ENCODE measurements around the gene PRAC2.

PRAC2 gene

DNA sequence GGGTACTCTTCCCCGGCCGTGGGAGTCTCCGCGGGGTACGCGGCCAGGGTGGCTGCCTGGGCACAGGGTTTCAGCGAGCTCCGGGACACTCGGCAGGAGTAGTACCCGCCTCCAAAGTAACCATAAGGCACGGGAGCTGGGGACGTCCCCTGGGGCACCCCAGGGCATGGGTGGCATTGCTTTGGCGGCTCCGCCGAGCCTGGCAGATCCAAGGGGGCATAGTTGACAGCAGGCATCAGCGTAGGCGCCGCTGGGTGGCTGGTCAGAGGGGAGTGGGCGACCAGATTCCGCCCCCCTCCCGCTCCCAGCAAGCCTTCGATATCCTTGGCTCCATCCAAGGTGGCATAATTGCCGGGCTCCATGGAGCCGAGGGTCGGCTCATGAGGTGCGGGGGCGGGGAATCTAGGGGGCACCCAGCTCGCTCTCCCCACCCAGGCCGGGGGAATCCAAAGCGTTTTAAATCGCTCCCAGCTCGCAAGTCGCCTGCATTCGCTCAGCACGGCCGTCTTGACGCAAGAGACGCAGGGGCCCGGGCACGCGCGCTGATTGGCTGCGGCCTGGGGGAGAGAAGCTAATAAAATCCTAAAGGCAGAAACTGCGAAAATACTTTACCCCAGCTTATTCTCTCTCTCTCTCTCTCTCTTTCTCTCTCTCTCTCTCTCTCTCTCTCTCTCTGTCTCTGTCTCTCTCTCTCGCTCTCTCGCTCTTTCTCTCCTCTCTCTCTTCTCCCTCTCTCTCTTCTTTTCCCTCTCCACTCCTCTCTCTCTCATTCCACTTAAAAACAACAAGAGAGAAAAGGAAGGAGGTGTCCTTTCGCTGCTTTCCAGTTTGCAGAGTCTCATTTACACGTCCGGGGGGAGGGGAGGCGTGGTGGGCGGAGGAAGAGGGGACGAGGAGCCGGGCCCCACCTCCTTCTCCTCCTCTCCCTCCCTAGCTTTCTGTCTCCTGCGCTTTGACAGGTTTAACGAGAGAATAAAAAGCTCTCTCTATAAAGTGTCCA is 5.5 kb downstream of the PRAC2 start, which contains the start of gene HOXB13:
Gene HOXB13, minus strand, starts transcription at position 519 of the 1,000 bp plus-strand sequence. Its CDS starts 157 bp downstream, at position 362.
- Histone ChIP-seq H3K27ac (ENCODE audit: low read length) (no peak within 1 kb of the TSS), H3K9me3 (ENCODE audit: control insufficient read depth in 2 of 2, low read length in 2 of 2) (no peaks in the 10 kb centered on the region), H3K9ac (ENCODE audit: low read length in 2 of 2) (no peak within 1 kb of the TSS), H3K36me3 (ENCODE audit: control insufficient read depth in 2 of 2, insufficient read depth in 2 of 2, low read length in 2 of 2) (no peaks in the 10 kb centered on the region), H3K4me1 (ENCODE audit: control insufficient read depth, insufficient read depth, low read length) (peaks cover 25% of the 10 kb centered on the region), H3K4me3 (ENCODE audit: low read length in 2 of 2) (peak within 1 kb of the TSS in 1 of 2 donors; percentile 54), H3K27me3 (ENCODE audit: control insufficient read depth in 1 of 2, insufficient read depth in 2 of 2, low read length in 2 of 2) (peaks cover 87 to 97% of the 10 kb centered on the region in 2 donors)

GRCh38 chr17:48729335-48730239 is 6.6 kb downstream of the PRAC2 start:
- Histone ChIP-seq H3K27ac (ENCODE audit: low read length) (no peak overlapping the region), H3K4me3 (ENCODE audit: low read length in 2 of 2) (no peak overlapping the region)

GRCh38 chr17:48730240-48730550 is 7.2 kb downstream of the PRAC2 start:
- Histone ChIP-seq H3K9ac (ENCODE audit: low read length in 2 of 2) (no peak overlapping the region), H3K9me3 (ENCODE audit: control insufficient read depth in 2 of 2, low read length in 2 of 2) (no peaks in the 10 kb centered on the region), H3K27ac (ENCODE audit: low read length) (no peak overlapping the region), H3K4me1 (ENCODE audit: control insufficient read depth, insufficient read depth, low read length) (peaks cover 11% of the 10 kb centered on the region), H3K4me3 (ENCODE audit: low read length in 2 of 2) (no peak overlapping the region), H3K36me3 (ENCODE audit: control insufficient read depth in 2 of 2, insufficient read depth in 2 of 2, low read length in 2 of 2) (no peaks in the 10 kb centered on the region), H3K27me3 (ENCODE audit: control insufficient read depth in 1 of 2, insufficient read depth in 2 of 2, low read length in 2 of 2) (peaks cover 87 to 95% of the 10 kb centered on the region in 2 donors)

More at GRCh38 chr17:48729335-48730239, 6.6 kb downstream of the PRAC2 start:
- H3K9ac ChIP-seq (ENCODE audit: low read length in 2 of 2): no peak overlapping the region
- H3K9me3 ChIP-seq (ENCODE audit: control insufficient read depth in 2 of 2, low read length in 2 of 2): no peaks in the 10 kb centered on the region
- H3K36me3 ChIP-seq (ENCODE audit: control insufficient read depth in 2 of 2, insufficient read depth in 2 of 2, low read length in 2 of 2): no peaks in the 10 kb centered on the region
- peaks cover 87 to 97% of the 10 kb centered on the region in 2 donors for H3K27me3 ChIP-seq (ENCODE audit: control insufficient read depth in 1 of 2, insufficient read depth in 2 of 2, low read length in 2 of 2)
- H3K4me1 ChIP-seq (ENCODE audit: control insufficient read depth, insufficient read depth, low read length): peaks cover 17% of the 10 kb centered on the region

DNA sequence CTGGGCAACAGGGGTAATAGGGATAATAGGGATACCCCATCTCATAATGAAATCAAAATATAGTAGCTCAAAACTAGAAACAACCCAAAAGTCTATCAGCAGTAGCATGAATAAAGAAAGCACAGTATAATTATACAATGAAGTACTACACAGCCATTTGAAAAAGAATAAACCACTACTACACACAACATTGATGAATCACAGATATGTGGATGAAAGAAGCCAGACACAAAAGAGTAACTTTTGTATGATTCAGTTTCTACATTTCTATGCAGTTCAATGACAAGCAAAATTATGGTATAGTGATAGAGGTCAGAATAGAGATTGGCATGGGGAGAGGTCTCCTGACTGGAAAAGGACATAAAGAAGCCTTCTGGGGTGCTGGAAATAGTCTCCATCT is 8.4 kb downstream of the PRAC2 start:
- Histone ChIP-seq H3K9ac (ENCODE audit: low read length in 2 of 2) (no peak overlapping the region), H3K9me3 (ENCODE audit: control insufficient read depth in 2 of 2, low read length in 2 of 2) (no peaks in the 10 kb centered on the region), H3K27me3 (ENCODE audit: control insufficient read depth in 1 of 2, insufficient read depth in 2 of 2, low read length in 2 of 2) (peaks cover 87 to 90% of the 10 kb centered on the region in 2 donors), H3K36me3 (ENCODE audit: control insufficient read depth in 2 of 2, insufficient read depth in 2 of 2, low read length in 2 of 2) (no peaks in the 10 kb centered on the region), H3K27ac (ENCODE audit: low read length) (no peak overlapping the region), H3K4me3 (ENCODE audit: low read length in 2 of 2) (no peak overlapping the region), H3K4me1 (ENCODE audit: control insufficient read depth, insufficient read depth, low read length) (peaks cover 11% of the 10 kb centered on the region)

DNA sequence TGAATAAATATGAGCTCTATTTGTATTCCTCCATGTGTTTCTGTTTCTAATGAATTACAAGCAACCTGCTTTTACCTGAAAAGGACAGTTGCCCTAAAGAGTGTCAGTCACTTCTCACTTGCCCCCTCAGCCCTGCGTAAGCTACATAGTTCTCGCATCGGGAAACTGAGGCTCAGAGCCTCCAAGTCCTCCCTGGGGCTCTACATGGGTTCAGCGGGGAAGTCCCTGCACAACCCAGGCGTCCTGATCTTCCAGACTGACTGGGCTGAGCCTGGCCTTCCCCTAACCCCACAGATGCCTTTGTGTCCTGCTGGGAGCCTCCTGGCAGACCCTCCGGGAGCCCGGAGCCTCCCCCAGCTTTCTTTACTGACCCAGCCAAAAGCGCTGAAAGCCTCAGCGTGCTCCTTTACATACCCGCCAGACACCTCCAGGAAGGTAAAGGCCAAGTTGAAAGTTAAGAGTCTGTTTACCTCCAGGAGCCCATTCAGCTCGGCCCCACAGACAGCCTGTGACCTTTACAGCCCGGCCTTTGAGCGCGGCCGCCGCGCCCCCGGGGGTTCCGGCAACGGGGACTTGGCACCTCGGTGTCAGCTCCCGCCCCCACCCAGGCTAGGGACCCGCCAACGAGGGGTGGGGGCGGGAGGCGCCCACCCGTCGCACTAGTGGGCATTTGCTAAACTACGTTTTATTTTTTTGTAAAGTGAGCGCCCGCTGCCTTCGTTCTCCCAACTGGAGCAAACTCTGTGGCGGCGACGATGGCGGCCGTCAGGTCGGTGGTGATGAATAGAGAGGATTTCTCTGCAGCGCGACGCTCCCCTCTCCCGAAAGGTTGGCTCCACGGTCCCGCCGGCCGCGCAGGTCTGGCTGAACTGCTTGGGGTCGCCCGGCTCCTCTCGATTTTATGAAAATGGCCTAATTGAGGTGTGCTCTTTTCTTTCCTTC is 10.0 kb downstream of the PRAC2 start:
- Histone ChIP-seq H3K9ac (ENCODE audit: low read length in 2 of 2) (no peak overlapping the region), H3K4me3 (ENCODE audit: low read length in 2 of 2) (no peak overlapping the region), H3K9me3 (ENCODE audit: control insufficient read depth in 2 of 2, low read length in 2 of 2) (no peaks in the 10 kb centered on the region), H3K27ac (ENCODE audit: low read length) (no peak overlapping the region), H3K27me3 (ENCODE audit: control insufficient read depth in 1 of 2, insufficient read depth in 2 of 2, low read length in 2 of 2) (peaks cover 81 to 82% of the 10 kb centered on the region in 2 donors), H3K36me3 (ENCODE audit: control insufficient read depth in 2 of 2, insufficient read depth in 2 of 2, low read length in 2 of 2) (no peaks in the 10 kb centered on the region), H3K4me1 (ENCODE audit: control insufficient read depth, insufficient read depth, low read length) (peaks cover 7% of the 10 kb centered on the region)

GRCh38 chr17:48733632-48734328 is 10.8 kb downstream of the PRAC2 start:
- H3K4me1 ChIP-seq (ENCODE audit: control insufficient read depth, insufficient read depth, low read length): no peaks in the 10 kb centered on the region
- no peak overlapping the region for H3K9ac ChIP-seq (ENCODE audit: low read length in 2 of 2)
- no peak overlapping the region for H3K4me3 ChIP-seq (ENCODE audit: low read length in 2 of 2)
- H3K27me3 ChIP-seq (ENCODE audit: control insufficient read depth in 1 of 2, insufficient read depth in 2 of 2, low read length in 2 of 2): peaks cover 82 to 84% of the 10 kb centered on the region in 2 donors
- H3K36me3 ChIP-seq (ENCODE audit: control insufficient read depth in 2 of 2, insufficient read depth in 2 of 2, low read length in 2 of 2): no peaks in the 10 kb centered on the region
- H3K9me3 ChIP-seq (ENCODE audit: control insufficient read depth in 2 of 2, low read length in 2 of 2): no peaks in the 10 kb centered on the region
- no peak overlapping the region for H3K27ac ChIP-seq (ENCODE audit: low read length)

- no peak overlapping the region for H3K27ac ChIP-seq (ENCODE audit: low read length)
- H3K27me3 ChIP-seq (ENCODE audit: control insufficient read depth in 1 of 2, insufficient read depth in 2 of 2, low read length in 2 of 2): peaks cover 81 to 87% of the 10 kb centered on the region in 2 donors
These were observed 11.5 kb downstream of the PRAC2 start for GRCh38 chr17:48734333-48735061.

DNA sequence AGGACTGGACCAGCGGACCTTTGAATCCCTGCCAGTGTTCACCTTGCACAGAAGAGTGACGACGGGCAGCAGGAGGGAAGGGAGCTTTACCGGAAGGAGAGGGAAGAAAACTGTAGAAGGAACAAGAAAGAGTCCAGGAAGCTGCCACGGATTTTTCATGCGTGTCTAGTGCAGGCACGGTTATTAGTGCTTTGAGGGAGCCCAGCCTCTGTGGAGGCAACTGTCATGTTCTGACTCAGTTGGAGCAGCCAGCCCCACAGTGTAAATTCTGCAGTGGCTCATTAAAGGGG is 12.0 kb downstream of the PRAC2 start:
- no peaks in the 10 kb centered on the region for H3K4me1 ChIP-seq (ENCODE audit: control insufficient read depth, insufficient read depth, low read length)
- no peaks in the 10 kb centered on the region for H3K9me3 ChIP-seq (ENCODE audit: control insufficient read depth in 2 of 2, low read length in 2 of 2)
- no peaks in the 10 kb centered on the region for H3K36me3 ChIP-seq (ENCODE audit: control insufficient read depth in 2 of 2, insufficient read depth in 2 of 2, low read length in 2 of 2)
- peaks cover 76 to 84% of the 10 kb centered on the region in 2 donors for H3K27me3 ChIP-seq (ENCODE audit: control insufficient read depth in 1 of 2, insufficient read depth in 2 of 2, low read length in 2 of 2)
- H3K27ac ChIP-seq (ENCODE audit: low read length): no peak overlapping the region
- no peak overlapping the region for H3K9ac ChIP-seq (ENCODE audit: low read length in 2 of 2)
- no peak overlapping the region for H3K4me3 ChIP-seq (ENCODE audit: low read length in 2 of 2)

More at GRCh38 chr17:48734333-48735061, 11.5 kb downstream of the PRAC2 start:
- Histone ChIP-seq H3K4me3 (ENCODE audit: low read length in 2 of 2) (no peak overlapping the region), H3K9me3 (ENCODE audit: control insufficient read depth in 2 of 2, low read length in 2 of 2) (no peaks in the 10 kb centered on the region), H3K36me3 (ENCODE audit: control insufficient read depth in 2 of 2, insufficient read depth in 2 of 2, low read length in 2 of 2) (no peaks in the 10 kb centered on the region), H3K4me1 (ENCODE audit: control insufficient read depth, insufficient read depth, low read length) (no peaks in the 10 kb centered on the region), H3K9ac (ENCODE audit: low read length in 2 of 2) (no peak overlapping the region)

DNA sequence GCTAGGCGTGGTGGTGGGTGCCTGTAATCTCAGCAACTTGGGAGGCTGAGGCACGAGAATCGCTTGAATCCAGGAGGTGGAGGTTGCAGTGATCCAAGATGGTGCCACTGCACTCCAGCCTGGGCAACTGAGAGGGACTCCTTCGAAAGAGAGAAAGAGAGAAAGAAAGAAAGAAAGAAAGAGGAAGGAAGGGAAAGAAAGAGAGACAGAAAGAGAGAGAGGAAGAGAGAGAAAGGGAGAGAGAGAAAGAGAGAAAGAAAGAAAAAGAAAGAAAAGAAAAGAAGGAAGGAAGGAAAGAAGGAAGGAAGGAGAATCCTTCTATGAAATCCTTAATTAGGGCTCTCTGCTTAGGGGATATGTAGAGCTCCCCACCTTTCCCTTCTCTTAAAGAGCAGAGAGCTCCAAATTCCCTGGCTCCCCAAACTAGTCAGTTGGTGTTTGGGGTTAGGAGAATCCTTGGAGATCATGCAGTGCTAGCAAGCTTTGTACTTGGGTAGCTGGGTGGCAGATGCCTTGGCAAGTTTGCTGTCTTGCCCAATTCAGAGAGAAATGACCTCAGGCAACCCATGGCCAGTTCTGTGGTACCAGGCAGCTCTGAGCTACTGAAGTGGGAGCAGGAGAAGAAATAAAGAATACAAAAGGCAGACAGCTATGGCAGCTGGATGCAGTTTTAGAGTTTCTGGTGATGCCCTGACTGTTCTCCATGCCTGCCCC is 14.5 kb downstream of the PRAC2 start:
- no peak overlapping the region for H3K9ac ChIP-seq (ENCODE audit: low read length in 2 of 2)
- no peaks in the 10 kb centered on the region for H3K4me1 ChIP-seq (ENCODE audit: control insufficient read depth, insufficient read depth, low read length)
- H3K27me3 ChIP-seq (ENCODE audit: control insufficient read depth in 1 of 2, insufficient read depth in 2 of 2, low read length in 2 of 2): peaks cover 74 to 78% of the 10 kb centered on the region in 2 donors
- no peaks in the 10 kb centered on the region for H3K9me3 ChIP-seq (ENCODE audit: control insufficient read depth in 2 of 2, low read length in 2 of 2)
- no peak overlapping the region for H3K27ac ChIP-seq (ENCODE audit: low read length)
- no peak overlapping the region for H3K4me3 ChIP-seq (ENCODE audit: low read length in 2 of 2)
- no peaks in the 10 kb centered on the region for H3K36me3 ChIP-seq (ENCODE audit: control insufficient read depth in 2 of 2, insufficient read depth in 2 of 2, low read length in 2 of 2)

Measured in stomach smooth muscle (tissue), 2 donors.